ENCODE data around the gene GBP7.
"Not testable (repeated sequence)": the region's sequence is repeated elsewhere in the genome, so short reads cannot be mapped to it uniquely, and the experiment has no call there.

Gene GBP7

DNA sequence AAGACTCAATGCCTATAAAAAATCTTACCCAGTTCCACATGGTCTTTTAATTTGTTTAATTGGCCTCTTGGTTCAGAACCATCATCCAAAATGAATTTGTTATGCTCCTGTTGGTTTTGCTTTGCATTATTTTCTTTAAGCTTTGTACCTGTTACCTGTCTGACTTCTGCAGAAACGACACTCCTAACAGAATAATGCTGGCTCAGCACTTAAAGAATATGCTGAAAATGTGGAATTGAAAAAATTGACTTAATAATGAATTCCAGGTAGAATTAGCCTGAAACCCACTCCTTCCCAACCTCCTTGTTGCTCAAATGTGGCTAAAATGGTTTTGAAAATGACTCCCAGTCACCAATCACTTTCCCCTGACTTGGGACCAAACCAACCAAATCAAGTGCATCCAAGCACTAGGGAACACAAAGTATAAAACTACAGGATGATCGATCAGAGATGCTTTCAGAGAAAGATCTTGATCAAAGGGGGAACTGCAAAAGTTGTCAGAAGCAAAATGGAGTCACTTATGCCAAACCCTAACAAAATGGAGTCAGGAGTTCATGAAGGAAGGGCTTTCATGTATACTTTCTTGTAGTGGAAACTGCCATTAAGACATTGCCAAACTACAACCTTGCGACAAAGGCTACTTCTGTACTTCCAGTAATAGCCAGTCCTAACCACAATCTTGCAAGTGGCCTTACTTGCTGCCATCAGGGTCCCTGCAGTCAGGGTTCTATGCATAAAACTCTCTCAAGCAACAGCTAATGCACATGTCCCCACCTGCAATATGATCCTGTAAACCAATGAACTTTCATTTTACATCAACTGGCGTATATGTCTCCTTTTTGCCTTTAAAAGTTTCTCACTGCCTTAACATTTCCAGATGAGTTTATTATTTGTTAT is 5.4 kb downstream of the GBP7 start:
- DNase-seq (ENCODE audit: low spot score): no peak

DNA sequence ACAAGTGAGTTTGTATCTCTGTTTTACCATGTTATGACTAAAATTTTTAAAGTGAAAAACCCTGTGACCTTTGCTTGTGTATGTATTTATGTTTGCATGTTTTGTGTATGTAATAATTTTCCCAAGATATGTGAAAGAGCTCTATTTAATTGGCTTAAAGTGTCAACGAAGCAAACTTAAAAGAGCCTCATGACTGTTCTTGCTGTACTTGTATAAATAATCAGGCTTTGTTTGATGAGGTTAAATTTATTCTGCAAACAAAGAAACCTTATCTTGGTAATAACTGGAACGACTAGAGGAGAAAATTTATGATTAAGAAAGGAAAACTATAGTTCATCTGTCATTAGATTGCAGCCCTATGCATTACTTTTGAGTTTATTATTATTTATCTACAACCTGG is 6.6 kb downstream of the GBP7 start:
- DNase-seq (ENCODE audit: low spot score): no peak

DNA sequence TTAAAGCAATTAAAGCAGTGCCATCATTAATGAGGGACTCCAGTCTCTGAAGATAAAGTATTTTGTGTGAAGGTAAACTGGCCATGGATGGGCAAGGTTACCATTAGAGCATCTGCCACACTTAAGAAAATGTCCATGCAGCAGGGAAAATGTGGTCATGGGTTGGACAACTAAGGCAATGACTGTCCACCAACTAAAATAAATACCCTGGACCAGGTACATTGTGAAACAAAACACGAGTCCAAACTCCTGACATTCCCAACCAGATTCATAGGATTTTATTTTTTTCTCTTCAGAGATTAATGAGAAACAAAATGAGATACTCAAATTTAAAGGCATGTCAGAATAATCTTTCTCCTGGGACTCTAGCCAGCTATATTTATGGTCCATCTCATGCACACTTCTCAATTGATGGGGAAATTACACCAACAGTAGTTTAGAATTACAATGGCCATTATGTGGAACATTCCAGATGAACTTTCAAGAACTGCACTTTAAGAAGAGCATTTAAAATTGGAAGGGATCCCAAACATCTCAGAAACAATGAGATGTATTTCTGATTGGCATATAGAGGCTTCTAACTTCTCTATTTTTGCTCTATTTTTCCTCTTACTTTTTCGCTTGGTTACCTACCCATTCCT is 8.1 kb downstream of the GBP7 start:
- no peak for DNase-seq (ENCODE audit: low spot score)

DNA sequence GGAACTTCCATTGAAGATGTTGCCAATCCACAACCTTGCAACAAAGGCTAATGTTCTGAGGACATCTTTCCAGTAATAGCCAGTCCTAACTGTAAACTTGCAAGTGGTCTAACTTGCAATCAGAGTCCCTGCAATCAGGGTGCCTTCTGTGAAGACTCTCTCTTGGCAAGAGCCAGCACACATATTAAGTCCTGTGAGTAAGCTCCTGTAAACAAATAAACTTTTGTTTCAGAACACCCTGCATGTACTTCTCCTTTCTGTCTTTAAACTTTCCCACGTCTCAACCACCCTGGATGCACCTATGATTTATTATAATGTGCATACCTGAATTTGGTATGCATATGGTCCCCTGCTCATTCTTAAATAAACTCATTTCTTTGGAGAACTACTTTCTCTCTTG is 9.1 kb downstream of the GBP7 start:
- DNase-seq (ENCODE audit: low spot score): no peak

DNA sequence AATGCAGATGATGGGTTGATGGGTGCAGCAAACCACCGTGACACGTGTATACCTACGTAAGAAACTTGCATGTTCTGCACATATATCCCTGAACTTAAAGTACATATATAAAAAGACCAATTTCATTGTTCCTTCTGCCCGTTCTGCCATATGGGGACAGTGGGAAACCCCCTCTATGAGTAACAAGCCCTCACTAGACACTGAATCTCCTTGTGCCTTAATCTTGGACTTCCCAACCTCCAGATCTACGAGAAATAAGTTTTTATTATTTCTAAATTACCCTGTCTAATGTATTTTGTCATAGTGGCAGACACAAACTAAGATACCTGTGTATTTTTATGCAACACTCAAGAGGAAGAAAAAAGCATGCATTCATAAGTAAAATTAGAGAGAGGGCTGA is 10.0 kb downstream of the GBP7 start:
- no peak for DNase-seq (ENCODE audit: low spot score)

DNA sequence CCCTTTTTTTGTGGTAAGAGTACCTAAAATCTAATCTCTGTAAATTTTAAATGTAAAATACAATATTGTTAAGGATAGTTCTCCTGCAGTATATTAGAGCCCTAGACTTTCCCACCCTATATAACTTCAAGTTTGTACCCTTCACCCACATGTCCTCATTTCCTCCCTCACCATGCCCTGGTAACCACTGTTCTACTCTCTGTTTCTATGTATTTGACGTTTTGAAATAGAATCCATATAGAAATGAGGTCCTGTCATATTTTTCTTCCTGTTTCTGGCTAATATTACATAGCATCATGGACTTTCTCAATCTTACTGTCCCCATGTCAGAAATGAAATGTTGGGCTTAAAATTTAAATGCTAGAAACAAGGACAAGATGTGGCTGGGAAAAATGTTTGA is 24.8 kb downstream of the GBP7 start:
- no peak for DNase-seq (ENCODE audit: low spot score)

DNA sequence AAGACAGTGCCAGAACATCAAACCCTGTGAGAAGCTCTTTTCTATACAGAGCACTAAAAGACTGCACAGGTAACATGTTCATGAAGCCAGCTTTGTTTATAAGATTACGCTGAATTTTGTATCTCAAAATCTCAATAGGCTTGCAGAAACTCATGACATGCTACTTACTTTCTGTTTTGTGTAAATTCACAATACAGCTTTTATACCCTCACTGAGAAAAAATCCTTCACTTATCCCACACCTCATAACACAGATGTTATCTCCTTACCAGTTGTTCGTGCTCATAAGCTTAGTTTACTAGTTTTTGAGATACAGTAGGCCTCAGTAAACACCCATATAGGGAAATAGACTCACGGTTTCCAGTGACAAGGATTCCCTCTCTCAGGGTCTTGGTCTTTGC is 25.8 kb downstream of the GBP7 start:
- DNase-seq (ENCODE audit: low spot score): no peak

DNA sequence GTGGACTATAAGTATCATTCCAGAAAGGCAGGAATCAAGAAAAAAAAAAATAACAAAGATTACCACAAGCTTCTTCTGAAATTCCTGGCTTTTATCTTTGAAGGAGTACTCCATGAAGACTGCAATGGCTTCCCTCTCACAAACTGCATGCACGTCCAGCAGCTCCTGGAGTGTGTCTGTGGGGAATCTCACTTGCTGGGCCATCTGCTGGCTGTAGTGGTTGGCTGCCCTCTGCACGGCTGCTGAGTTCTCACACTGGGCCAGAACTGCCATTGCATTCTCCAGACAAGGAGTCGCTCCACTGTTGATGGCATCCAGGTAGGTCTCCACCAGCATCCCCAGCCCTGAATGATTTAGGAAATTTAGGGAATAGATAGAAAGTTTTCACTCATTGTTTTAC is 26.6 kb downstream of the GBP7 start:
- DNase-seq (ENCODE audit: low spot score): no peak

DNA sequence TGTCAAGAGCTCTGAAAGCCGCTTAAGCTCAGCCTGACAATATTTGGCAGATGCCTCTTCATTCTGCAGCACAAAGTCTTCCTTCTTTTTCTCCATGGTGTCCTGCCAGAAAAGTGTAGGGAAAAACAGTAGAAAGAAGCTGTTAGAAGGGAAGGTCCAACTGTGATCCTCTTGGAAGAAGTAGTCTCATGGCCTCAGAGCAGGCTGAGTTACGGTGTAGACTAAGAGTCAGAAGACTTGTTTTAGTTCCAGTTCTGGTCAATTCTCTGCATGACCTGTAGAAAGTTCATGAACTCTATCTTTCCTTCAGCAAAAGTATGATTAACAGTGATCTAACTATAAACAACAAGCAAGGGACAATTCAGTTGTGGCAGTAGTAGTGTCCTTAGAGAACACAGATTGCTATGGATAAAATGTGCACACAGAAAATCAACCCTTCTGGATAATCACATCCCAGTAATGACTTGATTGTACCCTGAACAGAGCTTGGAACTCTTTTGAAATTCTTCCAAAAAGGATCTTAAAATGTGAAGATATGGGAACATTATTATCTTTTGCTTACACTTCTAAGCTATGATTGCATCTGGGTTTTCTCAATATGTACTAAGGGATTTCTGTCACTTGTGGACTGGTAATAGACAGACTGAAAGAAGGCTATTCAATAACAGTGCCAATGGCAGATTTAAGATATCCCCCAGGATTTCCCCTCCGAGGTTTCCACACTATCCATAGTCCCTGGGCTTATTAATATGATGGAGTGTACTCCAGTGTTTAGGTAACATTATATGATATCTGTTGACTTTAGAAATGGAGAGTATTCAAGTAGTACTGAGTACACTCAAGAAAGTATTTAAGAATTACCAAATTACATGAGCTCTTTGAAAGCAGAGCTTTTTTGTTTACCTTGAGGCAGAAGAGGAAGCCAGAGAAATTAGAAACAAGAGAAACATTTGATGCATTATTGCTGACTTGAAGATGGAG is 27.8 kb downstream of the GBP7 start:
- no peak for DNase-seq (ENCODE audit: low spot score)

DNA sequence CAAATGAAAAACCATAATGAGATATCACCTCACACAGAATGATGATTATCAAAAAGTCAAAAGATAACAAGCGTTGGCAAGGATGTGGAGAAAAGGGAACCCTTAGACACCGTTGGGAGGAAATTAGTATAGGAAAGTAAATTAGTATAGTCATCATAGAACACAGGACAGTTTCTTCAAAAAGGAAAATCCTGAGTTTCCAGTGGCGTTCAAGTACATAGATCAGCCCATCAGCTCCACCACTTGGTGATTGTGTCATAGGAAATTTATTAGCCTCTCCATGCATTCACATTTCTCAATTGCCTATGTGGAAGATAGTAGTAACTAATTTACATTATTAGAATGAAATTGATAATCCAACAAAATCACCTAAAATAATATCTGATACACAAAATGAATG is 29.1 kb downstream of the GBP7 start:
- DNase-seq (ENCODE audit: low spot score): no peak

DNA sequence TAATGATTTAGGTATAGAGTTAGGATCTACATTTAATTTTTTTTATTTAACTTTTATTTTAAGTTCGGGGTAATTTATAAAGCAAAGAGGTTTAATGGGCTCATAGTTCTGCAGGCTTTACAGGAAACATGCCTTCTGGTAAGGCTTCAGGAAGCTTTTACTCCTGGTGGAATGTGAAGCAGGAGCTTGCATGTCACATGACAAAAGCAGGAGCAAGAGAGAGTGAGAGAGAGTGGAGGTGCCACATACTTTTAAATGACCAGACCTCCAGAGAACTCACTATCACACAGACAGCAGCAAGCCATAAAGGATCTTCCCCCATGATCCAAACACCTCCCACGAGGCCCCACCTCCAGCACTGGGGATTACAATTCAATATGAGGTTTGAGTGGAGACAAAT is 32.3 kb downstream of the GBP7 start:
- no peak for DNase-seq (ENCODE audit: low spot score)

DNA sequence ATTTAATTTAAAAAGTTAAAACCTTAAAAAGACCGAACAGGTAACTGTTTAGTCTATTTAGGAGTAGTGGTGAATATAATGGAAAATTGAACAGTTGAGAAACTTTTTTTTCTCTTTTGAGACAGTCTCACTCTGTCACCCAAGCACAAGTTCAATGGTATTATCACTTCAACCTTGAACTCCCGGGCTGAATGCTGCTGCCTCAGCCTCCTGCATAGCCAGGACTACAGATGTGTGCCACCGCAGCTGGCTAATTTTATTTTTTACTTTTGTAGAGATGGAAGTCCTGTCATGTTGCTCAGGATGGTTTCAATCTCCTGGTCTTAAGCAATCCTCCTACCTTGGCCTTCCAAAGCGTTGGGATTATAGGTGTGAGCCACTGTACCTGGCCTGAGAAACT is 33.6 kb downstream of the GBP7 start:
- no peak for DNase-seq (ENCODE audit: low spot score)

DNA sequence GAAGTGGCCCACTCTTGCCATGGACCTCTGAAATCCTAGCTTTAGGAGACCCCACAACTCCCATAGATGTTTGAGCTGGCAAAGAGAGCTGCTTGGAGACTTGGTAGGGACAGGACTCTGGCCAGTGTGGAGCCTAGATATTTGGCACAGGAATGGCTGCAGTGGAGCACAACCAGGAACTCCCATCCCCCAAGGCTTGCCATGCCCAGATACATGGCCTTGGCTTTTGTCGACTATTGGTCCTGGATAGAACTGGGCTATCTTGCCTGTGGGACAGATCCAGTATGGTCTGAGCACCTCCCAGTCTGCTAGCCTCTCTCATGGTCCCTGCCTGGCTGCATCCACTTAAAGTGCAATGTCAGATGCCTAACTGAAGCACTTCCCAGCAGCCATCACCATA is 42.1 kb downstream of the GBP7 start:
- DNase-seq (ENCODE audit: low spot score): no peak

DNA sequence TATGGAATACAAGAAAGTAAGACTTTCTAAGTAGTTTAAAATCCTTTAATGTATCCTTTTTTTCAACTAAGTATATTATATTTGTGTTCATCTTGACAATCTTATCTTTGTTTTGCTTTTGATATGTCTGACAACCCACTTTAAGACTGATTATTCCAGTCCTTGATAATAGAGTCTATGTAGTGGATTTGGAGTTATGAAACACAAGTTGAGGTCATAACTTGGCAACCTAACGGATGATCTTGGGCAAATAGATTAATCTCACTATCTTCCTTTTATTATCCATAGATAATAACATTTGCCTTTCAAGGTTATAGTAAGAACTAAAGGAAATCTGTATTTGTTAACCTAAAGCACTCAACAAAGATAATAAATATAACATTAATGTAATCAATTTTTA is 45.1 kb downstream of the GBP7 start:
- DNase-seq (ENCODE audit: low spot score): no peak

DNA sequence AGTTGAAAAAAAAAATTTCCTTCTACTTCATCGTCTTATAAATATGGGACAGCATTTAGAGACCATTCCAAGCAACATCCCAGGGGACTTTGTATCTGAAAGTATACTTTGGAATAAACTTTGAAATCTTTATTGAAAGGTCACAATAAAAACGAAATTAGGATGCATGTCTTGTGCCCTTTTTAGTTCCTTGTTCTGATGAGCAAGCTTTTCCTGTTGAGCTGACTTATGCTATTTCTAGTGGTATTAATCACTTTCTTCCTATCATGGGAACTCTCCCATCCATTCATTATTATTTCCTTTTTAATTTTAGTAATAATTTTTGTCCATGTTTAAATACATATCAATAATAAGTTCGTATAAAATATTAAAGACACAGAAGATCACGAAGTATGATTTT is 45.9 kb downstream of the GBP7 start:
- DNase-seq (ENCODE audit: low spot score): no peak

DNA sequence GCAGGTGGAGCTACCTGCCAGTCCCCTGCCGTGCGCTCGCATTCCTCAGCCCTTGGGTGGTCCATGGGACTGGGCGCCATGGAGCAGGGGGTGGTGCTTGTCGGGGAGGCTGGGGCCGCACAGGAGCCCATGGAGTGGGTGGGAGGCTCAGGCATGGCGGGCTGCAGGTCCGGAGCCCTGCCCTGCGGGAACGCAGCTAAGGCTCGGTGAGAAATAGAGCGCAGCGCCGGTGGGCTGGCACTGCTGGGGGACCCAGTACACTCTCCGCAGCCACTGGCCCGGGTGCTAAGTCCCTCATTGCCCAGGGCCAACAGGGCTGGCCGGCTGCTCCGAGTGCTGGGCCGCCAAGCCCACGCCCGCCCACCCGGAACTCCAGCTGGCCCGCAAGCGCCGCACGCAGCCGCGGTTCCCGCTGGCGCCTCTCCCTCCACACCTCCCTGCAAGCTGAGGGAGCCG is 47.8 kb downstream of the GBP7 start:
- DNase-seq (ENCODE audit: low spot score): not testable (repeated sequence)

DNA sequence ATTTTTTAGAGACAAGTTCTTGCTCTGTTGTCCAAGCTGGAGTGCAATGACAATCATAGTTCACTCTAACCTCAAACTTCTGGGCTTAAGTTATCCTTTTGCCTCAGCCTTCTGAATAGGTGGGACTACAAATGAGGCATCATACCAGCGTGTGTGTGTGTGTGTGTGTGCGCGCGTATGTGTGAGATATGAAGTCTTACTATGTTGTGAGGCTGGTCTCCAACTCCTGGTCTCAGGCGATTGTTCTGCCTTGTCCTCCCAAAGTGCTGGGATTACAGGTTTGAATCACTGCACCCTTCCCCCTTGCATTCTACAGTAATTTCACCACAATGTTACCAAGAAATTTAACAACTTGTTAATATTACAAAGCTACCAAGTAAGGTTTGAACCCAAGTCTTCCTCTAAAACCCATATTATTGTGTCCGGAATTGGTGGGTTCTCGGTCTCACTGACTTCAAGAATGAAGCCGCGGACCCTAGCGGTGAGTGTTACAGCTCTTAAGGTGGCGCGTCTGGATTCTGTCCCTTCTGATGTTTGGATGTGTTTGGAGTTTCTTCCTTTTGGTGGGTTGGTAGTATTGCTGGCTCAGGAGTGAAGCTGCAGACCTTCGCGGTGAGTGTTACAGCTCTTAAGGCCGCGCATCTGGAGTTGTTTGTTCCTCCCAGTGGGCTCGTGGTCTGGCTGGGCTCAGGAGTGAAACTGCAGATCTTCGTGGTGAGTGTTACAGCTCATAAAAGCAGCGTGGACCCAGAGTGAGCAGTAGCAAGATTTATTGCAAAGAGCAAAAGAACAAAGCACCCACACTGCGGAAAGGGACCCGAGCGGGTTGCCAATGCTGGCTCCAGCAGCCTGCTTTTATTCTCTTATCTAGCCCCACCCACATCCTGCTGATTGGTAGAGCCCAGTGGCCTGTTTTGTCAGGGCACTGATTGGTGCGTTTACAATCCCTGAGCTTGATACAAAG is 48.9 kb downstream of the GBP7 start:
- peak; percentile 86 for DNase-seq (ENCODE audit: low spot score)

DNA sequence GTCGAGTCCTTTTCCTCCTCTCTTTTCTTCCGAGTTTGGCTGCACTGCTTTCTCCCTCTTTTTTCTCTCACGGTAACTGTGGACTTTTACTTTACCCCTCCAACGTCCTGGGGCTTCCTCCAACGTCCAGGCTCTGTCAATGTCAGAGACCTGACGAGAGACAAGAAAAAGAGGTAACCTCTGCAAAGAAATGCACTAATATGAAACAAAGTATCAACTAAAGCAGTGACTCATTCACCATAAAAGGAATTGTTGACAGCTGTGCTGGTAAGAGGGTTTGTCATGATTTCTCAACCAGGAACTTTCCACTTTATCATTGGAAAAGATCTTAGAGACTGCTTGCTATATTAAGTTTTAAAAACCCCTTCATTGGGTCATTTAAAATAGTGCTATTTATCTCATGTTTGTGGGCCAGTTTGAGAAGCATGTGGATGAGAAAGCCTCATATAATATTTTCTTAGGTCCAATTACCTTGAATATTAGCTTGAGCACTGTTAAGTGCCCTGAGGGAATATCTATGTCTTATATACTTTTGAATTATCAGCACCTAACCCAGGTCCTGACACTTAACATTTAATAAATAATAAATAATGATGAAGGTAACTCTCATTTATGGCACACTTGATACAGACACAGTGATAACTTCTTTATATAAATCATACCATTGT is 49.8 kb downstream of the GBP7 start, which contains the start of gene GBP2:
Gene GBP2 (minus strand): TSS at position 202 of the 668 bp plus-strand sequence. CDS start 4,148 bp downstream, outside the sequence.
- peak; percentile 66 for DNase-seq (ENCODE audit: low spot score)

DNA sequence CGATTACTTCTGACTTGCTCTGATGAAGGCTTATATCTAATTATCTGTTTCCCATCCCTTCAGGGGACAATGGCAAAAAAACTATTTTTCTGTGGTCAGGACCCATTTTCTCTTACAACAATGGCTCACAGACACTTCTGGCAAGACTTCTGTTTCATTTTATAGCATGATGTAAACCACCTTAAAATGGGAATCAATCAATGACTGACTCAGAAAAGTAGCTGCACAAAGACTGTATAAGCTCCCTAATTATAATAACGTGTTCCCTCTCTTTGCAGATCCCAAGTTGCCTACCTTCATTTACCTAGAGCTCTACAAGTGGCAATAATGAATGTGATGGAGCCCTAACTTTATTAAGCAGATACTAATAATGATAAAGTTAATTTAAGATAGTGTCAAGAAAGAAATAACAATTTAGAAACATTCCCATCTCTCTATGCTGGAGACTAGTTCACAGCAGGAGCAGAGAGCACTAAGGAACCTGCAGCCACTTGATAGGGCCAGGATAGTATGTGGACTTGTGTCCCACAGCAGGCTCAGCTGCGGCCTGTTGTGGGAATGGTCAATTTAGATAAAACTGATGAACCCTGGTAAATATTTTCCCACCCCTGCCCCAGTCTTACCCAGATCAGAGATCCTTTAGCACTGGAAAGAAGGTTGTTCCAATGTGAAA is 50.4 kb downstream of the GBP7 start:
- no peak for DNase-seq (ENCODE audit: low spot score)

DNA sequence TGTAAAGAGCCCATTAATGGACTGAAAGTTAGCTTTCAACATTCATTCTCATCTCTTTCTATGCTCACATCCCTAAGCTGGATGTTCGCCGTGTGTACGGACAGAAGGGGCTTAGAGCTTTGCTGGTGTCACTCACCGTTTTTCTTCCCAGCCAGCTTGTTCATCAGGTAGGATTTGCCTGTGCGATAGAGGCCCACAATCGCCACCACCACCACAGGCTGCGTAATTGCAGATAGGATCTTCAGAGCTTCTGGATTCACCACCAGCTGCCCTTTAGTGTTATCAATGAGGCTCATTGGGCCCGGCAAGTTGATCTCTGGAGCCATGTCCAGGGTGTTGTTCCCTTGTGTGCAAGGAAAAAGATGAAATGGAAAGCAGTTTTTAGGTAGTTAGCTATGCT is 54.2 kb downstream of the GBP7 start:
- DNase-seq (ENCODE audit: low spot score): no peak

Measured in CD4-positive, alpha-beta T cell treated with Interleukin-6 at 100 ng/mL for 8 hours (primary cell).